H1 (cell line): Measurements from ENCODE around the gene OR14K1. TPM values are rescaled to one million over a fixed set of nuclear protein-coding genes. Genes with fewer than 3 reads are reported as not detected.

Experiments used
- EP300 ChIP-seq, 2 experiments: IDR thresholded peaks; 1 replicate in 1 of 2; 2 replicates in 1 of 2; pipeline ENCODE4 v1.6.1; 2011 to 2012; ENCODE audit warnings: low read depth in 2 of 2, low read length in 2 of 2, mild to moderate bottlenecking in 2 of 2, borderline replicate concordance in 1 of 2, inconsistent platforms in 1 of 2, moderate library complexity in 1 of 2
- POU5F1 ChIP-seq: IDR thresholded peaks from 2 replicates; pipeline ENCODE4 v1.6.1; 2011; ENCODE audit warnings: low read depth, mild to moderate bottlenecking, low read length, moderate library complexity
- polyA plus RNA-seq, 7 experiments: library from polyadenylated mRNA; depleted of rRNA in 3 of 7; stranded (reverse) in 5 of 7; unstranded in 2 of 7; fragments of >200 nt in 5 of 7; fragments of 200-250 nt in 2 of 7; gene quantifications; 1 replicate in 5 of 7; 2 replicates in 1 of 7; 4 replicates in 1 of 7; pipeline versions ENCODE4 v1.2.1 to v1.2.3, GENCODE V29; 2011 to 2013; ENCODE audit warnings: missing spikeins in 2 of 7, mixed read lengths in 2 of 7
- total RNA-seq: library from RNA; stranded (reverse); fragmentation: NEBNext Ultra II Directional; extraction: Animal tissue kit (Norgen Biotek cat#: 25700); gene quantifications from 2 replicates; pipeline ENCODE4 v1.2.1, GENCODE V29; 2021

The OR14K1 gene
- total and polyA plus RNA-seq, 2 of the 8 experiments (the other 6 are each of a cell fraction or from before 2014, with no cell fraction given), result not detected

DNA sequence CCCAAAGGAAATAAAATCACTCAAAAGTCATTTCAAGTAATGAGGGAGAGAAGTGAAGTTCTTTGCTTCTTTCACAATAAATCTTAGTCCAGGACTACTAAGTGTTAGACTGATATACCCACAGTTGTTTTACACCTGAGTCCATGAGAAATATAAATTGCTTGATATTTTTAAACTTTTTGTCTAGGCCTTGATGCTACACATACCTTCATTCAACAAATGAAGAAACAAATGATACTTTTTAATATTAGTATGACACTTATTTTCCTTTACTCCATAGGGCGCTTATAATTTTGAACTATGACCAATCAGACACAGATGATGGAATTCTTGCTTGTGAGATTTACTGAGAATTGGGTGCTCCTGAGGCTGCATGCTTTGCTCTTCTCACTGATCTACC is at the start of gene OR14K1 (continued):
- TF ChIP-seq POU5F1 (no peak), EP300 (IDR thresholded peaks at IDR 0.05; ENCODE audit: borderline replicate concordance in 1 of 2, low read depth in 2 of 2, low read length in 2 of 2) (no peak)
